HG02588 (cell line): ENCODE data around the gene MAST4.

Experiments
- ATAC-seq: cut with Tn5 transposase; IDR thresholded peaks from one replicate; pipeline ENCODE4 v1.9.1; 2021; ENCODE audit warnings: mild to moderate bottlenecking, moderate library complexity; ENCODE audit not compliant: unreplicated experiment

Gene MAST4

GRCh38 chr5:67059744-67060490 is 463.7 kb downstream of the MAST4 start:
- no peak for ATAC-seq

DNA sequence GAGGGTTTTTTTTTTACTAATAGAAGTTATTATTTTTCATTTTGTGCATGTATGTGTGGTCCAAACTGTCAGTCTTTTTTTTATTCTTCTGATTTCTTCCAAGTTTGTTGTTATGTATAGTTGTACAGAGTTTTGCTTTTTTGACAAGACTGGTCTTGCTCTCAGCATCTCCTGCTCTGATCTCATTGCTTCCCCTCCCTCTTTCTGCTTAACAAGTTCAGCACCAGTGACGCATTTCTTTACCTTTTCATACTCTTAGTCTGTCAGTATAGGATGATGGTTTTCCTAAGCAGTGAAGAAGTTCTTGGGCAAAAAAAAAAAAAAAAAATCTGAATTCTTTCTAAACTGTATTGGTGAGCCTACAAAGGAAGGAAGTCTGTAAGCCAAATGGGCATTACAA is 465.3 kb downstream of the MAST4 start:
- no peak for ATAC-seq

DNA sequence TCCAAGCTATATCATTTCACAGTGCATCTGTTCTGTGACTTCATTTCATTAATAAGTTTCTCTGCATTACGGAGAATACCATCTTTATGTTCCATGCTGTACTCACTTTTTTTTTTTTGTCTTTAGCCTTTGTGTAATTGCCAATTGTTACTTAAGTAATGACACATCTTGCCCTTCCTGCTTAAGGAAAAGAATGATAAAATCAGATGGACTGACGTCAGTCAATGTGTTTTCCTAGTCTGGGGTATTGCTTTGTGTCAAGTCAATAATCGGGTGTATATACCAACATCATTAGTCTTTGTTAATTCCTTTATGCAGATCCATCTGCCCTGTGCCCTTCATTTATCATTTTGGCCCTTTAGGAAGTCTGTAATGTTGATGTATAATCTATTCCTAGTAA is 466.9 kb downstream of the MAST4 start:
- no peak for ATAC-seq

- no peak for ATAC-seq
Observed at GRCh38 chr5:67063791-67064190, 467.6 kb downstream of the MAST4 start.

DNA sequence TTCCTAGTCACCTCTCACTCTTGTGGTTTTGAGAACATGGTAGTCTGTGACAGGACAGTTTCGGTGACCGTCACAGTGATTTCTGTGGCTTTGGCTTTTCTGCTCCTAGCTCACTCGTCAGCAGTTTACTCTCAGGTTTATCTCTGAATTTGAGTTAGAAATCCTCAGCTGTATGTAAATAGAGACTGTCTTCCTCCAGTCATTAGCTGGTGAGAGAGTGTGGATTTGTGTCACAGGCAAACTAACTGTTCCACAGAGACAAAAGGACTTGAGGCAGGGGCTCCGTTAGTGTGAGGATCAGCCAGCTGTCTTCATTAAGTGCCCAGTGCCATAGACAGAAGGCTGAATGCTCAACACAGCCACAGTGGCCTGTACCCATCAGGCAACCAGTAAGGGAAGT is 469.0 kb downstream of the MAST4 start:
- ATAC-seq = no peak

DNA sequence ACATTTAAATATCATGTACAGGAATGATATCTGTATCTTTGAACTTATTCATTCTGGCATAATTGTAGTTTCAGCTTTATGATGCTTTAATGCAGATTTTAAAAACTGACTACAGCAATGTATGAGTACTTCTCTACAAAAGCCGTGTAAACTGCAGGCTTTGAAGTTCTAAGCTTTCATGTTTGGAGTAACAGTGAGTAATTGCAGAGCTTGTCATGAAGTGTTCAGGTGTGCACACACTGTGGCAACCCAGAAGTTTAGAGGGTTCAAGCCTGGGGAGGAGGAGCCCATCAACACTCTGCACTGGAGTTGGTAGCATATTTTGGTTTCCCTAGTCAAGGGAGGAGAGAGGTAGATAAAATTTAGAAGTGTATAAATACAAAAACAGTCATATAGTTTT is 469.5 kb downstream of the MAST4 start:
- no peak for ATAC-seq

DNA sequence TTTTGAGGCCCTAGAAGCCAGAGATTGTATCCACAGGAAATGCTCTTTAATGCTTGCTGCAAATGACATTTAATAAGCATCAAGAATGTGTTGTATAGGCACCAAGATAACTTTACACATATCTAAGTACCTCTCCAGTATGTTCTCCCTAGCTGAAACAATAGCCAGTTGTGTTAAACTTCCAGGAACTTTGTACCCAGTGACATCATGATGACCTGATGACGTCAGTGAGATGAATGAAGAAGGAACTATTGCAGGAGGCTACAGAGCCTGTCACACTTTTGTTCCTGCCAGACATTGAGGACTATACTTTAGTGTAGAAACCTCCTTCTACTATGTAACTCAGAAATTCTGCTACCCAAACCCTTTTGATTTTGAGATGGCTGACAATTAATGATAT is 470.6 kb downstream of the MAST4 start:
- no peak for ATAC-seq

DNA sequence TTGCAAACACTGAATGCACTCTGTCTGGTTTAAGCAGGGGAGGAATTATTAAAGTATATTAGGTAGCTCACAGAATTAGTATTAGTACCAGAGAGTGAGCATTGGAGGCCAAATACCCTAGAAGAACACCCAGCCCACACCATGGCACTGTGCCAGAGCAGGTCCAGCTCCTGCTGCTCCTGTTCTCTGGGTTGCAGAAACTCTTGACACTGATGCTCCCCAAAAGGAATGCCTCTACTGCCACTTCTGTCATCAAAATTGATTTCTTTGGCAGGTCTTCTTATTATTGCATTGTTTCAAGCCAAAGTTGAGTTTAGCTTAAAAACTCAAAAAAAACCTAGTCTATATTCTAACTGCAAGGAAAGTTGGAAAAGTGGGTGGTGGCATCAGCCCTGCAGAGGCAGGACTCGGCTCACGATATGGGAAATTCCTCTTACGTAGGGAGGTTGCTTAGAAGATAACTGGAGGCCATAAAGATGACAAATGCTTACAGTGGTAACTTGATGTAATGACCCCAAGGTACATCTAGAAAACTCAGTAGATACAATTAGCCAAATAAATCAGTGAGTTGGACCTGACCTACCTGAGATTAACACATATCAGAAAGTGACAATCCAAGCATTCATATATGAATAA is 477.0 kb downstream of the MAST4 start:
- no peak for ATAC-seq

DNA sequence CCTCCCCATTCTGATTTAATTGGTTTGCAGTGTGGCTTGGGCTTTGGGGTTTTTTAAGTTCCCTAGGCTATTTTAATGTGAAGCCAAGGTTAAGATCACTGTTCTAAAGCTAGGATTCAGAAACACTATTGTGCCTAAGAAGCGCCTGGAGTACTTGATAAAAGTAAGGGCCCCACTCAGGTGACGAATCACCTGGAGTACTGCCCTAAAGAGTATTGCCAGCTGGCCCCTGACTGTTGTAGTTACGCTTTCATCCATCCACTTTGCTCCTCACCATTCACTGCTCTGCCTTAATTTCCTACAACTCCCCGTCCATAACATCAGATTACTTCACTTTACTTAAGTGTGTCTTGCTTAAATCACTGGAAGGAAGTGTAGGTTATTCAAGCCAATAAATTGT is 481.1 kb downstream of the MAST4 start:
- no peak for ATAC-seq

- no peak for ATAC-seq
Observed at GRCh38 chr5:67081261-67081660, 485.1 kb downstream of the MAST4 start.

GRCh38 chr5:67082941-67083340 is 486.7 kb downstream of the MAST4 start:
- no peak for ATAC-seq

GRCh38 chr5:67085616-67086015 is 489.4 kb downstream of the MAST4 start:
- ATAC-seq = no peak

DNA sequence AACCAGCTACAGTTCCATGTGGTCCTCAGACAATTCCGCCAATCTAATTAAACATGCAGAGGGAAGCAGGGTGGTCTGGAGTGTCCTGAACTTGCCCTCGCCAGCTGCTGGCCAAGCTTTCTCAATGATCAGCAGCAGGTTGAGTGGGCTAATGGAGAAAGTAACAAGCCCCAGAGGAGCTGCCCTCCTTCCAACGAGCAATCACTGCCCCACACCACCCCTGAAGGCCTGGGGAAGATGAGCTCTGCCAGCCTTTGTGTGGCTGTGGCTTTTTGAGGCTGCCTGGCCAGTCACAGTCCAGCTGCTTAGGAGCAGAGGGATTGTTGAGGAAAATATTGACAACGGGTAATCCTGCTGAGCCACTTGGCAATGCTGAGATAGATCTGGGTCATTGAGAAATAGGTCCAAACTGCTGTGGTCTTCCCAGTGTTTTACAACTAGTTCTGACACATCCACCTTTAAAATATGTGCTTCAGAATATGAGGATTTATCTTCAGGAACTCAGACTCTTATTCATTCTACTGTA is 493.1 kb downstream of the MAST4 start:
- ATAC-seq = no peak

DNA sequence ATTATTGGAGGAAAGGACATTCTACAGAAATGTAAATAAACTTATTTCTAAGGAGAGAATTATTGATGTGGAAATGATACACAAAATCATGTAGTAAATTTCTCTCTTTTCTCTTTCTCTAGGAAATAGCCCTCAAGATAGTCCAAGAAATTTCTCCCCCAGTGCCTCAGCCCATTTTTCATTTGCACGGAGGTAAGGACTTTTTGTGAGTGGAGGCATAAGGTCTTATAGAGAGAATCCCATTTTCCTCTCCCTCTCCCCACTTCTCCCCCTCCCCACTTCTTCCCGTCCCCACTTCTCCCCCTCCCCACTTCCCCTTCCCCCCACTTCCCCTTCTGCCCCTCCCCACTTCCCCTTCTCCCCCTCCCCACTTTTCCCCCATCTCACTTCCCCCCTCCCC is 493.8 kb downstream of the MAST4 start:
- no peak for ATAC-seq

DNA sequence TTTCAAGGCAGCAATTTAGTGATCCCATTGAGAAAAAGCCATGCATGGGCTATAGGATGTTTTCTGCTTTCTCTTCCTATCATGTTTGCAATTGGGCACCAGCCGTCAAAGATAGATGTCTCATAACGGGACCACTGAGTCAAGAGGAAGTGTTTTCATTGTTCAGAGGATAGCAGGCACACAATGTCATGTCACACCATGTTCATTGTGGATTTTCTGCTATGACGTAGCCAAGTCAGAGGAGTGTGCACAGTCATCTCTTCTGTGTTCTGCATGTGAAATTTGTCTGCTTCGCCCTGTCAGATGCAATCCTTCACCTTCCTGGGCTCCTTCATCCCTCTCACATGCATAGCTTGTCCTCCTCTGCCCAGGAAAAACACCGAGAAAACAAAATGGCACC is 494.4 kb downstream of the MAST4 start:
- no peak for ATAC-seq

- no peak for ATAC-seq
Observed at GRCh38 chr5:67092535-67092934, 496.3 kb downstream of the MAST4 start.

GRCh38 chr5:67093279-67093678 is 497.1 kb downstream of the MAST4 start:
- no peak for ATAC-seq

DNA sequence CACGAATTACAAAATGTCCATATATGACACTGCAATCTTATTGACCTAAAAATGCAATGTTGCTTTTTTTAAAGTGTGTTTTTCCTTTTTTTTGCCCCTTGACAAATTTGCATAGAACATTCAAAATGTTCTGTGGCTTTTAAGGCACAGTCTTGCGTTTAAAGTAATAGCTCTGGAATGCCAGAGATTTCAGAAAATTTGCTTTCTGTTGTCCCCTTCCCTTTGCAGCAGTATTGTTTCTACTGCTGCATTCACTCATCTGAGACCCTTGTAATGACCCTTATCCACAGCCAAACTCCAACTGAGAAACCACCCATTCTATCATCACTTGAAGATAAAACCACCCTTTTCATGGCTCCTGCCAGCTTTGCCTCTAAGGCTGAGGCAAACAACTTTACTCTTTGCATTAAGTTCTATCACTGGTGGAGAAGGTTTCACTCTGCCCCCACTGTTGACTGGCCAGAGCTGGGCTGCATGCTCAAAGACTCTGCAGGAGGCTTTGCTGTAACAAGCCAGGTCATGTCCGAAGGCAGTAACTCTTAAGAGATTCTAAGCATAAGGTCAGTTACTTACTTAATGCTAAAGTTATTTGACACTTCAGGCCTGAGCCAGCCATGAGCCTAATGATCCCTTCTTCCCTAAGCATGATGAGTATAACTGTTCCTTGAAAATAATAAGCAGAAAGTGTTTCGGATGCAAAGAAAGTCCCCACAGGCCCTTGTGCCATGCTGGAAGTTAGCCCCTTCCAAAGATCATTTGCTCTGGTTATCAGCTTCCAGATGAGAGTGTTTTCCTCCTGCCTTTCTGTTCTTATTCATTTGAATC is 498.5 kb downstream of the MAST4 start:
- no peak for ATAC-seq

- ATAC-seq = no peak
Observed at GRCh38 chr5:67095346-67096171, 499.4 kb downstream of the MAST4 start.

GRCh38 chr5:67098656-67099055 is 502.5 kb downstream of the MAST4 start:
- ATAC-seq = no peak

- no peak for ATAC-seq
Observed at GRCh38 chr5:67100301-67100700, 504.1 kb downstream of the MAST4 start.
